HEK293 (cell line): ENCODE measurements around the gene CCDC7.

Source experiments
- KLF1 ChIP-seq: fragments of 450-650 bp; formaldehyde crosslinking; IDR thresholded peaks from 2 replicates; pipeline ENCODE4 v1.5.1; 2016; ENCODE audit warnings: missing biosample characterization, missing genetic modification characterization
- MZF1 ChIP-seq: fragments of 450-650 bp; formaldehyde crosslinking; IDR thresholded peaks from 2 replicates; pipeline ENCODE4 v1.5.1; 2017; ENCODE audit warnings: missing biosample characterization, missing genetic modification characterization, borderline replicate concordance
- OVOL3 ChIP-seq: fragments of 450-650 bp; formaldehyde crosslinking; IDR thresholded peaks from 2 replicates; pipeline ENCODE4 v1.5.1; 2016; ENCODE audit warnings: missing biosample characterization, missing genetic modification characterization
- ZNF274 ChIP-seq, 2 experiments: fragments of 200-500 bp in 1 of 2; fragments of 450-650 bp in 1 of 2; sonication (Bioruptor generic) in 1 of 2; formaldehyde crosslinking in 1 of 2; IDR thresholded peaks; 2 replicates each; pipeline versions ENCODE4 v1.5.1 to v1.6.1; 2014 to 2016; ENCODE audit warnings: borderline replicate concordance in 1 of 2, inconsistent platforms in 1 of 2, low read length in 1 of 2, missing biosample characterization in 1 of 2, missing genetic modification characterization in 1 of 2
- ZNF324 ChIP-seq: fragments of 450-650 bp; formaldehyde crosslinking; IDR thresholded peaks from 2 replicates; pipeline ENCODE4 v1.5.1; 2016; ENCODE audit warnings: missing biosample characterization, missing genetic modification characterization
- ZNF416 ChIP-seq: fragments of 450-650 bp; formaldehyde crosslinking; IDR thresholded peaks from 2 replicates; pipeline ENCODE4 v1.5.1; 2016; ENCODE audit warnings: missing biosample characterization, missing genetic modification characterization
- ZNF571 ChIP-seq: fragments of 450-650 bp; formaldehyde crosslinking; IDR thresholded peaks from 2 replicates; pipeline ENCODE4 v1.5.0; 2017; ENCODE audit warnings: missing biosample characterization, missing genetic modification characterization
- TF ChIP-seq, protein P1 (sequence below): fragments of 450-650 bp; formaldehyde crosslinking; IDR thresholded peaks from 2 replicates; pipeline ENCODE4 v1.5.1; 2016; ENCODE audit warnings: missing biosample characterization, missing genetic modification characterization
- TF ChIP-seq, protein P2 (sequence below): fragments of 450-650 bp; formaldehyde crosslinking; IDR thresholded peaks from 2 replicates; pipeline ENCODE4 v1.5.1; 2016; ENCODE audit warnings: missing biosample characterization, missing genetic modification characterization
- TF ChIP-seq, protein P3 (sequence below): fragments of 450-650 bp; formaldehyde crosslinking; IDR thresholded peaks from 2 replicates; pipeline ENCODE4 v1.5.1; 2016; ENCODE audit warnings: missing biosample characterization, missing genetic modification characterization
- TF ChIP-seq, protein P4 (sequence below): fragments of 450-650 bp; formaldehyde crosslinking; IDR thresholded peaks from 2 replicates; pipeline ENCODE4 v1.5.1; 2016; ENCODE audit warnings: missing biosample characterization, missing genetic modification characterization, borderline replicate concordance

DNA sequence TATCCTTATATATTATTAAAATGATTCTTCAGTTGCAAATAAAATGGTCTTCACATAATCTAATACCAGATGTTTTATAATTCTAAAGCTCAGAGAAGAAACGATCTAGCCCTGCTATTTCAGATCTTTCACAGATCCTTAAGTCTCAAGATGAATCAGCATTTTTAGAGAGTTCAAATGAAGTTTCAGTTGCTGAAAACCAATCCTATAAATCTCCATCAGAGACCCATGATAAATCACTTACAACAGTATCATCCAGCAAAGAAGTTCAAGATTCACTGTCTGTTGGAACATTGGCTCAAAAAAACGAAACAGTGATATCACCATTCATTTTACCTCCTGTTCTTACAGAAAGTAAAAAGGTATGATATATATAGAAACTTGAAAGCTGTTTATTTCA, 137.0 kb downstream of the CCDC7 start:
- TF ChIP-seq, protein P1, sequence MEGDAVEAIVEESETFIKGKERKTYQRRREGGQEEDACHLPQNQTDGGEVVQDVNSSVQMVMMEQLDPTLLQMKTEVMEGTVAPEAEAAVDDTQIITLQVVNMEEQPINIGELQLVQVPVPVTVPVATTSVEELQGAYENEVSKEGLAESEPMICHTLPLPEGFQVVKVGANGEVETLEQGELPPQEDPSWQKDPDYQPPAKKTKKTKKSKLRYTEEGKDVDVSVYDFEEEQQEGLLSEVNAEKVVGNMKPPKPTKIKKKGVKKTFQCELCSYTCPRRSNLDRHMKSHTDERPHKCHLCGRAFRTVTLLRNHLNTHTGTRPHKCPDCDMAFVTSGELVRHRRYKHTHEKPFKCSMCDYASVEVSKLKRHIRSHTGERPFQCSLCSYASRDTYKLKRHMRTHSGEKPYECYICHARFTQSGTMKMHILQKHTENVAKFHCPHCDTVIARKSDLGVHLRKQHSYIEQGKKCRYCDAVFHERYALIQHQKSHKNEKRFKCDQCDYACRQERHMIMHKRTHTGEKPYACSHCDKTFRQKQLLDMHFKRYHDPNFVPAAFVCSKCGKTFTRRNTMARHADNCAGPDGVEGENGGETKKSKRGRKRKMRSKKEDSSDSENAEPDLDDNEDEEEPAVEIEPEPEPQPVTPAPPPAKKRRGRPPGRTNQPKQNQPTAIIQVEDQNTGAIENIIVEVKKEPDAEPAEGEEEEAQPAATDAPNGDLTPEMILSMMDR (tag by site-specific recombination), result no peak
- TF ChIP-seq OVOL3 (tag by site-specific recombination) (no peak), MZF1 (no peak), KLF1 (tag by site-specific recombination) (no peak), ZNF571 (tag by site-specific recombination) (no peak), ZNF324 (tag by site-specific recombination) (no peak), ZNF274 (IDR thresholded peaks at IDR 0.05; ENCODE audit: low read length) (no peak), ZNF274 (tag by site-specific recombination; IDR thresholded peaks at IDR 0.05; ENCODE audit: borderline replicate concordance) (no peak), ZNF416 (no peak)
- TF ChIP-seq, protein P2, sequence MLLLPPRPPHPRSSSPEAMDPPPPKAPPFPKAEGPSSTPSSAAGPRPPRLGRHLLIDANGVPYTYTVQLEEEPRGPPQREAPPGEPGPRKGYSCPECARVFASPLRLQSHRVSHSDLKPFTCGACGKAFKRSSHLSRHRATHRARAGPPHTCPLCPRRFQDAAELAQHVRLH (tag by site-specific recombination), result no peak
- TF ChIP-seq, protein P3, sequence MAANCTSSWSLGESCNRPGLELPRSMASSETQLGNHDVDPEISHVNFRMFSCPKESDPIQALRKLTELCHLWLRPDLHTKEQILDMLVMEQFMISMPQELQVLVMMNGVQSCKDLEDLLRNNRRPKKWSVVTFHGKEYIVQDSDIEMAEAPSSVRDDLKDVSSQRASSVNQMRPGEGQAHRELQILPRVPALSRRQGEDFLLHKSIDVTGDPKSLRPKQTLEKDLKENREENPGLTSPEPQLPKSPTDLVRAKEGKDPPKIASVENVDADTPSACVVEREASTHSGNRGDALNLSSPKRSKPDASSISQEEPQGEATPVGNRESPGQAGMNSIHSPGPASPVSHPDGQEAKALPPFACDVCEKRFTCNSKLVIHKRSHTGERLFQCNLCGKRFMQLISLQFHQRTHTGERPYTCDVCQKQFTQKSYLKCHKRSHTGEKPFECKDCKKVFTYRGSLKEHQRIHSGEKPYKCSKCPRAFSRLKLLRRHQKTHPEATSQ (tag by site-specific recombination), result no peak
- TF ChIP-seq, protein P4, sequence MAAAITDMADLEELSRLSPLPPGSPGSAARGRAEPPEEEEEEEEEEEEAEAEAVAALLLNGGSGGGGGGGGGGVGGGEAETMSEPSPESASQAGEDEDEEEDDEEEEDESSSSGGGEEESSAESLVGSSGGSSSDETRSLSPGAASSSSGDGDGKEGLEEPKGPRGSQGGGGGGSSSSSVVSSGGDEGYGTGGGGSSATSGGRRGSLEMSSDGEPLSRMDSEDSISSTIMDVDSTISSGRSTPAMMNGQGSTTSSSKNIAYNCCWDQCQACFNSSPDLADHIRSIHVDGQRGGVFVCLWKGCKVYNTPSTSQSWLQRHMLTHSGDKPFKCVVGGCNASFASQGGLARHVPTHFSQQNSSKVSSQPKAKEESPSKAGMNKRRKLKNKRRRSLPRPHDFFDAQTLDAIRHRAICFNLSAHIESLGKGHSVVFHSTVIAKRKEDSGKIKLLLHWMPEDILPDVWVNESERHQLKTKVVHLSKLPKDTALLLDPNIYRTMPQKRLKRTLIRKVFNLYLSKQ (tag by site-specific recombination), result no peak
